Measurements from ENCODE around the gene GRID2.

The GRID2 gene

DNA sequence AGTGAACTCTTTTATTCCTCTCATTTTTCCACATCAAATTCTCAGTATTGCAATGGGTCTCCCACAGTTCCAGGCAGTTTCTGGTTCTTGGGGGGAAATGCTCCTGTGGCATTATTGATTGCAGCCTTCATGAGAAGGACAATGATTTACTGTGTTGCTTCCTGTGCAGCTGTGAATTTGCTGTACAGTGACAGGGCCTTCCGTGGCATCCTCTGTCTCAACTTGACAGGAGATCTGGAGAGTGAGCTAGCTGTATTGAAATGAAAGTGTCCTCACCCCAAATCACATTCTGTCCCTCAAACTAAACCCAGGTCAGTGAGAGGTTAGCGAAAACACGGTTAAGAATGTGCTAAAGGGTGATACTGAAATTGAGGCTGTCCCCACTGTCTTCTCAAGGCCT, 1447.6 kb downstream of the GRID2 start:
- Histone ChIP-seq H3K27me3 (peaks cover 3% of the 10 kb centered on the region; the same call in 1 of the 2 replicates), H3K4me1 (no peaks in the 10 kb centered on the region), H3K36me3 (no peaks in the 10 kb centered on the region), H3K9me3 (no peaks in the 10 kb centered on the region), H3K4me3 (ENCODE audit: low read depth, low read length) (no peak overlapping the region)
- TF ChIP-seq, protein P1, sequence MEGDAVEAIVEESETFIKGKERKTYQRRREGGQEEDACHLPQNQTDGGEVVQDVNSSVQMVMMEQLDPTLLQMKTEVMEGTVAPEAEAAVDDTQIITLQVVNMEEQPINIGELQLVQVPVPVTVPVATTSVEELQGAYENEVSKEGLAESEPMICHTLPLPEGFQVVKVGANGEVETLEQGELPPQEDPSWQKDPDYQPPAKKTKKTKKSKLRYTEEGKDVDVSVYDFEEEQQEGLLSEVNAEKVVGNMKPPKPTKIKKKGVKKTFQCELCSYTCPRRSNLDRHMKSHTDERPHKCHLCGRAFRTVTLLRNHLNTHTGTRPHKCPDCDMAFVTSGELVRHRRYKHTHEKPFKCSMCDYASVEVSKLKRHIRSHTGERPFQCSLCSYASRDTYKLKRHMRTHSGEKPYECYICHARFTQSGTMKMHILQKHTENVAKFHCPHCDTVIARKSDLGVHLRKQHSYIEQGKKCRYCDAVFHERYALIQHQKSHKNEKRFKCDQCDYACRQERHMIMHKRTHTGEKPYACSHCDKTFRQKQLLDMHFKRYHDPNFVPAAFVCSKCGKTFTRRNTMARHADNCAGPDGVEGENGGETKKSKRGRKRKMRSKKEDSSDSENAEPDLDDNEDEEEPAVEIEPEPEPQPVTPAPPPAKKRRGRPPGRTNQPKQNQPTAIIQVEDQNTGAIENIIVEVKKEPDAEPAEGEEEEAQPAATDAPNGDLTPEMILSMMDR (IDR thresholded peaks at IDR 0.05; ENCODE audit: low read depth, low read length), result no peak
- no peak for DNase-seq

DNA sequence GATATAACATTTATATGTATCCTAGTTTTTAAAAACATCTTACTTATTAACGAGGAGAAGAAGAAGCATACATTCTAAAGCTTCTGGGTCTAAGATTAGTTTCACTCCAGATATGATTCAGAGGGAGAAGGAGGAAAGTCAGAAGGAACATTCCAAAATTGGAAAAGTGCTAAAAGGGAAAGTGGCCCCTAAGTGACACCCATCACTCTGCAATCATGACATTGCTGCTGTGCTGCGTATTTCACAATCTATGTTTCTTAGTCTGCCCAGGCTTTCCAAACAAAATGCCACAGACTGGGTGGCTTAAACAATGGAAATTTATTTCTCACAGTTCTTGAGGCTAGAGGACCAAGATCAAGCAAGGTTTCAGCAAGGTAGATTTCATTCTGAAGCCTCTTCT, 1452.3 kb downstream of the GRID2 start:
- TF ChIP-seq, protein P1 (IDR thresholded peaks at IDR 0.05; ENCODE audit: low read depth, low read length), result no peak
- Histone ChIP-seq H3K4me1 (peaks cover 6% of the 10 kb centered on the region; the same call in 1 of the 2 replicates), H3K9me3 (no peaks in the 10 kb centered on the region), H3K4me3 (ENCODE audit: low read depth, low read length) (no peak overlapping the region), H3K36me3 (no peaks in the 10 kb centered on the region), H3K27me3 (no peaks in the 10 kb centered on the region; the same call in 1 of the 2 replicates)
- DNase-seq, result no peak

DNA sequence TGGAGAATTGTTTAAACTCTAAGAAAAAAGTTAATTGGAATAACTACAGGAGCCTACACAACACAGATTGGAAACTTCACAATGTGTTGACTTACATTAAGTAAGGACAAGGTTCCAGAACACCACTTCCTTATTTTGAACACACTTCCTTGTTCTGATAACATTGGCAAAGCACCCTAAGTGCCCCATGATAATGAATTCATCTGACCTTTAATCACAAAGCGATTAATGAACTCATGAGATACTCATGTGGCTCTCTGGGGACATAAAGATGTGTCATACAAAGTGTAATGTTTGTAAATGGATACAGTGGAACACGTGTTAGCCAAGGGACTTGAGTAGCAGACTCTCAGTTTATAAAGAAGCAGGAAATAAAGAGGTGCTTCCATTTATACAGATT, 1455.7 kb downstream of the GRID2 start:
- H3K27me3 ChIP-seq, result peaks cover 13% of the 10 kb centered on the region
- TF ChIP-seq, protein P1 (IDR thresholded peaks at IDR 0.05; ENCODE audit: low read depth, low read length), result no peak
- H3K9me3 ChIP-seq, result no peaks in the 10 kb centered on the region
- no peaks in the 10 kb centered on the region for H3K36me3 ChIP-seq
- H3K4me3 ChIP-seq (ENCODE audit: low read depth, low read length), result no peak overlapping the region
- DNase-seq, result no peak
- H3K4me1 ChIP-seq, result peaks cover 6% of the 10 kb centered on the region; the same call in 1 of the 2 replicates

DNA sequence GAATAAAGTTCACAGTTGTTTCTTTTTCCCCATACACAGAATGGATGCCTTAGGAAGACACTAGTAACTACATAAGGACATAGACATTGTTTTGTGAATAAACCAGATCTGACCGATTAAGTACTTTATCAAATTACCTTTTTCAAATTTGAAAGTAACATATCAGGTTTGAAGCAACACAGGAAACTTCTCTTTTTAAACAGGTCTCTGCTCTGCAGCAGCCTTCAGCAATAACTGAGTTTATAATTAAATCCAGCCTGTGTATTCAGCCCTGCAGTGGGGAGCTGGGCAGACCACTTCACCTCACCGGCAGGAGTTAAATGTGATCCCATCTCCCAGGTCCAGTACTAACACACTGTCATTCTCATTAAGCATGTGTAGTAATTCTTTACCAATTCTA, 1456.5 kb downstream of the GRID2 start:
- no peaks in the 10 kb centered on the region for H3K36me3 ChIP-seq
- H3K9me3 ChIP-seq, result no peaks in the 10 kb centered on the region
- H3K4me3 ChIP-seq (ENCODE audit: low read depth, low read length), result no peak overlapping the region
- peaks cover 13% of the 10 kb centered on the region for H3K27me3 ChIP-seq
- peaks cover 6% of the 10 kb centered on the region; the same call in 1 of the 2 replicates for H3K4me1 ChIP-seq
- TF ChIP-seq, protein P1 (IDR thresholded peaks at IDR 0.05; ENCODE audit: low read depth, low read length), result no peak
- peak; percentile 30 for DNase-seq

DNA sequence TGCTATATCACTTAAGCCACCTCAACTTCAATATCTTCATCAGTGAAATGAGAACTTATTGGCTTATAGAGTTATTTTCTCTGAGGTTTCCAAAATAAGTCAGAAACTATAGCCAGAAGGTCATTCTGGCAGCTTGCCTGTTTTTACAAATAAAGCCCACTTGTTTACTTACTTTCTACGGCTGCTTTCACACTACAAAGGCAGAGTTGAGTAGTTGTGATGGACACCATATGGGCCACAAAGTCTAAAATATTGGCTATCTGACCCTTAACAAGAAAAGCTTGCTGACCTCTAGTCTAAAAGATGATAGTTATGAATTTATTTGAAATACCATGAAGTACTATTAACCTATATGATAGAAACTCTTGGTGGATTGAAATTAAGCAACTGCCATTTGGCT, 1457.5 kb downstream of the GRID2 start:
- no peaks in the 10 kb centered on the region for H3K9me3 ChIP-seq
- no peak overlapping the region for H3K4me3 ChIP-seq (ENCODE audit: low read depth, low read length)
- H3K36me3 ChIP-seq, result no peaks in the 10 kb centered on the region
- peaks cover 6% of the 10 kb centered on the region; the same call in 1 of the 2 replicates for H3K4me1 ChIP-seq
- TF ChIP-seq, protein P1 (IDR thresholded peaks at IDR 0.05; ENCODE audit: low read depth, low read length), result no peak
- no peak for DNase-seq
- H3K27me3 ChIP-seq, result peaks cover 13% of the 10 kb centered on the region

DNA sequence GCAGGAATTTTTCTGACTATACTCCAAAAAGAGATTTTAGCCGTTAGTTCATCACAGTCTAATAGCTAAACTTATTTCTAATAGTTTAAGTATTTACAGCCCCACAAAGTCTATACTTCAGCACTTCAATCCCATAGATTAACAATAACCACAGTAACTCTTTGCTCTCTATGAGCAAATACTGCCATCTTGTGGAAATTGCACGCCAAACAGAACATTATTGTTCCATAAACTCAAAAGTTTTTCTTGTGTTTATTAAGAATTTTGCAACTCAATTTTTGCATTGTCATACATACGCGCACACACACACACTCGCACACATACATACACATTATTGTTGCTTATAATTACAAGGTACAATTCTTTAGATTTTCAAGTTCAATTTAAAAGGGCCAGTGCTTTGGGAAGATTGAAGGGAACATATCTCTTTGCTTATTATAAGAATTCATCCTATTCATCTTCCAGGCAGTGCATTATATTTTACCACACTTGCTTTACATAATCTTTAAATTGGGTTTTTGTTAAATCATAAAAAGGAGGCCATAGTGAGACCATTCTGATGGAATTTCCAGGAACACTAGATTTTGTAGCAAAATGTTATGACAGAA, 1461.0 kb downstream of the GRID2 start:
- no peak overlapping the region for H3K4me3 ChIP-seq (ENCODE audit: low read depth, low read length)
- DNase-seq, result peak; percentile 15
- H3K9me3 ChIP-seq, result no peaks in the 10 kb centered on the region
- H3K4me1 ChIP-seq, result peaks cover 6% of the 10 kb centered on the region; the same call in 1 of the 2 replicates
- peaks cover 13% of the 10 kb centered on the region for H3K27me3 ChIP-seq
- H3K36me3 ChIP-seq, result no peaks in the 10 kb centered on the region
- TF ChIP-seq, protein P1 (IDR thresholded peaks at IDR 0.05; ENCODE audit: low read depth, low read length), result peak; percentile 80
